K562 (cell line): ENCODE results near the gene MPI. TPM values are rescaled to one million over a fixed set of nuclear protein-coding genes. Genes with fewer than 3 reads are reported as not detected.

Experiments used
- ATAC-seq: fragments of 200-7000 bp; cut with Tn5 transposase; 3 replicates; pipeline ENCODE4 v1.9.1; 2020; ENCODE audit warnings: moderate library complexity
- Bru-seq: library from RNA; stranded (reverse); fragments of 400-500 nt; gene quantifications from one replicate; lab custom pipeline; 2021; lab: Mats Ljungman, UMichigan
- BruChase-seq, 2 experiments: library from RNA; stranded (reverse); fragments of 400-500 nt; gene quantifications; one replicate each; lab custom pipeline; 2021; lab: Mats Ljungman, UMichigan
- BruUV-seq: library from RNA; stranded (reverse); fragments of 400-500 nt; replicated peaks from 2 replicates; lab custom pipeline; 2021; lab: Mats Ljungman, UMichigan
- CTCF ChIA-PET: fragments of 300-600 bp; formaldehyde crosslinking; extraction: SDS; loops from one replicate; lab custom pipeline; 2021; ENCODE audit warnings: low intra/inter-chr PET ratio; lab: Yijun Ruan, JAX
- POLR2A ChIA-PET: fragments of 300-600, 350-650 bp; sonication (Branson Sonifier 250); formaldehyde crosslinking; extraction: SDS; loops from one replicate; lab custom pipeline; 2021; ENCODE audit warnings: antibody characterized with exemption, inconsistent platforms; lab: Yijun Ruan, JAX
- DNase-seq, 4 experiments: peaks; one replicate each; pipeline versions ENCODE4 v3.0.0 to v3.0.0-alpha.2; 2011 to 2018; ENCODE audit warnings: low spot score in 3 of 4, mixed read lengths in 3 of 4; ENCODE audit errors: extremely low read depth in 1 of 4
- FAIRE-seq: peaks from 2 replicates; lab custom pipeline; 2011; peaks lifted over from hg19 to GRCh38; lab: Jason Lieb, UNC
- H2AFZ ChIP-seq: 2 replicates; pipeline ENCODE4 v1.6.0; 2011; ENCODE audit warnings: low read depth, low read length, control low read depth, inconsistent platforms
- H3K27ac ChIP-seq: fragments of 200-600 bp; 3 replicates; pipeline ENCODE4 v1.8.0; 2011; ENCODE audit warnings: low read depth, mild to moderate bottlenecking, control low read depth, inconsistent platforms, low read length, moderate library complexity, mixed read lengths; ENCODE audit errors: extremely low read depth
- H3K27me3 ChIP-seq, 2 experiments: fragments of 300-600 bp in 1 of 2; 2 replicates in 1 of 2; 3 replicates in 1 of 2; pipeline versions ENCODE4 v1.6.0 to v1.8.0; 2011; ENCODE audit warnings: inconsistent platforms in 2 of 2, low read length in 2 of 2, mild to moderate bottlenecking in 1 of 2, mixed read lengths in 1 of 2, moderate library complexity in 1 of 2; ENCODE audit not compliant: control insufficient read depth in 2 of 2, insufficient read depth in 2 of 2
- H3K36me3 ChIP-seq: fragments of 300-600 bp; 3 replicates; pipeline ENCODE4 v1.8.0; 2011; ENCODE audit warnings: mild to moderate bottlenecking, low read length, inconsistent platforms; ENCODE audit not compliant: control insufficient read depth, insufficient read depth
- H3K4me1 ChIP-seq, 2 experiments: fragments of 200-600 bp in 1 of 2; replicated peaks in 1 of 2; 2 replicates in 1 of 2; 3 replicates in 1 of 2; pipeline versions ENCODE4 v1.5.1 to v1.8.0; 2011; ENCODE audit warnings: inconsistent platforms in 2 of 2, low read length in 2 of 2, mild to moderate bottlenecking in 1 of 2, mixed read lengths in 1 of 2, moderate library complexity in 1 of 2; ENCODE audit not compliant: control insufficient read depth in 2 of 2, insufficient read depth in 2 of 2
- H3K4me2 ChIP-seq: 2 replicates; pipeline ENCODE4 v1.6.1; 2011; ENCODE audit warnings: low read length, control low read depth, inconsistent platforms, mixed read lengths; ENCODE audit not compliant: insufficient read depth
- H3K4me3 ChIP-seq: fragments of 200-600 bp; sonication (generic), shearing (Covaris generic); 2 replicates; pipeline ENCODE4 v1.5.1; 2016; ENCODE audit warnings: control low read depth, inconsistent platforms
- H3K79me2 ChIP-seq: fragments of 200-600 bp; 3 replicates; pipeline ENCODE4 v1.8.0; 2011; ENCODE audit warnings: low read length, inconsistent platforms; ENCODE audit not compliant: control insufficient read depth, insufficient read depth
- H3K9ac ChIP-seq, 2 experiments: 2 replicates each; pipeline versions ENCODE4 v1.6.0 to v1.6.1; 2011; ENCODE audit warnings: low read depth in 2 of 2, low read length in 2 of 2, control low read depth in 1 of 2, inconsistent platforms in 1 of 2, mild to moderate bottlenecking in 1 of 2, mixed read lengths in 1 of 2; ENCODE audit not compliant: insufficient read depth in 1 of 2
- H3K9me1 ChIP-seq: one replicate; pipeline ENCODE4 v1.6.0; 2011; ENCODE audit warnings: inconsistent platforms, mild to moderate bottlenecking, low read length, moderate library complexity; ENCODE audit not compliant: control insufficient read depth, insufficient read depth
- H3K9me3 ChIP-seq: replicated peaks from 2 replicates; pipeline ENCODE4 v1.5.1; 2011; ENCODE audit warnings: low read depth, low read length, inconsistent platforms; ENCODE audit not compliant: control insufficient read depth, insufficient read depth
- H4K20me1 ChIP-seq: replicated peaks from 2 replicates; pipeline ENCODE4 v1.6.1; 2011; ENCODE audit warnings: low read length, inconsistent platforms, mixed read lengths; ENCODE audit not compliant: control insufficient read depth, insufficient read depth
- HMGN3 ChIP-seq: IDR thresholded peaks from 2 replicates; pipeline ENCODE4 v1.6.1; 2011; ENCODE audit warnings: borderline replicate concordance, low read depth, mild to moderate bottlenecking, mixed read lengths, low read length; ENCODE audit not compliant: insufficient read length; ENCODE audit errors: extremely low read depth
- POLR2A ChIP-seq: fragments of 450-650 bp; conservative IDR thresholded peaks from 2 replicates; pipeline ENCODE4 v1.6.1; 2016
- POLR2AphosphoS5 ChIP-seq: IDR thresholded peaks from 2 replicates; pipeline ENCODE4 v1.6.1; 2011; ENCODE audit warnings: mild to moderate bottlenecking, low read depth, low read length, moderate library complexity; ENCODE audit not compliant: control insufficient read depth, insufficient read depth
- SIN3A ChIP-seq, 2 experiments: fragments of 150-350 bp in 1 of 2; IDR thresholded peaks; 2 replicates each; pipeline ENCODE4 v1.6.1; 2011 to 2016; ENCODE audit warnings: borderline replicate concordance in 2 of 2, low read depth in 2 of 2, low read length in 2 of 2, mild to moderate bottlenecking in 2 of 2, moderate library complexity in 2 of 2; ENCODE audit not compliant: control insufficient read depth in 1 of 2
- SRSF3 ChIP-seq: fragments of 200-400 bp; formaldehyde crosslinking; IDR thresholded peaks from 2 replicates; pipeline ENCODE4 v1.6.1; 2016; ENCODE audit warnings: mild to moderate bottlenecking, low read length, moderate library complexity; ENCODE audit not compliant: insufficient read depth
- SUPT5H ChIP-seq: fragments of 450-650 bp; IDR thresholded peaks from 2 replicates; pipeline ENCODE4 v1.6.1; 2016
- TCF7 ChIP-seq: sonication (generic); IDR thresholded peaks from 2 replicates; pipeline ENCODE4 v1.6.1; 2016; ENCODE audit warnings: antibody characterized with exemption, borderline replicate concordance
- XRCC5 ChIP-seq: fragments of 200-400 bp; formaldehyde crosslinking; IDR thresholded peaks from 2 replicates; pipeline ENCODE4 v1.6.1; 2017; ENCODE audit warnings: low read depth, mild to moderate bottlenecking, low read length
- YY1 ChIP-seq, 3 experiments: IDR thresholded peaks; 2 replicates each; pipeline ENCODE4 v1.6.1; 2011; ENCODE audit warnings: low read length in 2 of 3, mild to moderate bottlenecking in 2 of 3, moderate library complexity in 2 of 3, borderline replicate concordance in 1 of 3, control low read depth in 1 of 3, low read depth in 1 of 3; ENCODE audit not compliant: insufficient read depth in 3 of 3, insufficient replicate concordance in 2 of 3, control insufficient read depth in 1 of 3, insufficient read length in 1 of 3; ENCODE audit errors: extremely low read depth in 1 of 3
- ZFP91 ChIP-seq: sonication (generic); formaldehyde crosslinking; IDR thresholded peaks from 2 replicates; pipeline ENCODE4 v1.8.0; 2022; ENCODE audit warnings: mild to moderate bottlenecking, missing genetic modification reagents
- ZNF766 ChIP-seq: fragments of 200-800 bp; sonication (Bioruptor generic); conservative IDR thresholded peaks from 2 replicates; pipeline ENCODE4 v1.6.1; 2016; ENCODE audit warnings: missing genetic modification characterization, missing compliant biosample characterization
- WGBS: fragments of 100-300 bp; shearing (Covaris generic); methylation state at CpG from one replicate; pipeline ENCODE4 v1.1.6; 2016; ENCODE audit warnings: low coverage, mixed read lengths; ENCODE audit not compliant: insufficient coverage; ENCODE audit errors: missing lambda C conversion rate; 5-methylcytosine and 5-hydroxymethylcytosine counted together
- in situ Hi-C: fragments of 300-500 bp; cut with MboI; formaldehyde crosslinking; loops from 4 replicates; pipeline ENCODE4 v1.15.0; 2018; ENCODE audit warnings: inconsistent platforms, mixed read lengths
- intact Hi-C: fragments of 100-400 bp; cut with micrococcal nuclease; formaldehyde crosslinking; loops from 2 replicates; pipeline ENCODE4 v1.14.2; 2022
- long read RNA-seq, 3 experiments: library from polyadenylated mRNA in 2 of 3; library from RNA in 1 of 3; unstranded in 2 of 3; stranded (forward) in 1 of 3; transcript quantifications; one replicate each; pipeline ENCODE4 v2.0.0, GENCODE V29; 2019 to 2022
- polyA minus RNA-seq, 3 experiments: library from RNA; depleted of rRNA, polyadenylated mRNA; stranded (reverse); fragments of >200 nt; gene quantifications; 2 replicates each; pipeline ENCODE4 v1.2.3, GENCODE V29; 2011
- polyA plus RNA-seq, 8 experiments: library from polyadenylated mRNA; depleted of rRNA in 4 of 8; stranded (reverse) in 5 of 8; unstranded in 3 of 8; fragments of >200 nt; fragmentation: Nextera tagmentation in 2 of 8; fragmentation: Illumina TruSeq in 1 of 8; extraction: Ambion mirVana in 2 of 8; extraction: Trizol in 1 of 8; gene quantifications; 2 replicates each; pipeline versions ENCODE4 v1.2.1 to v1.2.3, GENCODE V29; 2011 to 2014; ENCODE audit warnings: inconsistent platforms in 1 of 8, missing spikeins in 1 of 8
- total RNA-seq, 7 experiments: library from RNA; depleted of rRNA in 6 of 7; stranded (reverse); fragments of >200 nt in 6 of 7; fragmentation: Illumina TruSeq in 2 of 7; extraction: Trizol in 2 of 7; gene quantifications; 2 replicates each; pipeline versions ENCODE4 v1.2.1 to v1.2.3, GENCODE V29; 2011 to 2021; ENCODE audit warnings: low replicate concordance in 1 of 7

MPI gene
- 120 and 254 TPM in 2 replicates for total RNA-seq (2011; cell fraction: chromatin; rRNA removed; ENCODE audit: low replicate concordance)
- total RNA-seq (2011; cell fraction: nucleolus; rRNA removed): 166 and 183 TPM in 2 replicates
- 164 and 172 TPM in 2 replicates for total RNA-seq (2011; cell fraction: nucleoplasm; rRNA removed)
- 40.5 and 58.3 TPM in 2 replicates for total RNA-seq (2014; rRNA removed)
- total RNA-seq (2014; rRNA removed; fragmentation: Illumina TruSeq; extraction: Trizol): 28.1 and 34.5 TPM in 2 replicates
- total RNA-seq (2015; rRNA removed; fragmentation: Illumina TruSeq; extraction: Trizol): 28.8 and 30.7 TPM in 2 replicates
- total RNA-seq (2021): 40.3 and 42.1 TPM in 2 replicates
- 56.8 and 73.8 TPM in 2 replicates for polyA plus RNA-seq (2011; rRNA removed)
- polyA plus RNA-seq (2011; cell fraction: cytosol; rRNA removed): 76.8 and 97.4 TPM in 2 replicates
- polyA plus RNA-seq (2011; cell fraction: nucleus; rRNA removed): 152 and 243 TPM in 2 replicates
- 60.4 and 65.3 TPM in 2 replicates for polyA plus RNA-seq (2012)
- polyA plus RNA-seq (2014; fragmentation: Illumina TruSeq; extraction: Trizol): 78.7 and 105 TPM in 2 replicates
- polyA plus RNA-seq (2014; fragmentation: Nextera tagmentation; extraction: Ambion mirVana): 10 to 100 TPM; 41.8 to 46.7 TPM
- 36.3 and 41.2 TPM in 2 replicates for polyA plus RNA-seq (2014; rRNA removed)
- 79.0 and 93.6 TPM in 2 replicates for polyA minus RNA-seq (2011; rRNA and poly(A)+ RNA removed)
- polyA minus RNA-seq (2011; cell fraction: cytosol; rRNA and poly(A)+ RNA removed): 38.3 and 38.9 TPM in 2 replicates
- polyA minus RNA-seq (2011; cell fraction: nucleus; rRNA and poly(A)+ RNA removed): 95.3 and 121 TPM in 2 replicates
- percentile 70 among the genes with signal in this experiment for Bru-seq, nascent RNA
- BruChase-seq, experiment 1, labeled RNA remaining after a 2-hour chase: percentile 50 among the genes with signal in this experiment
- percentile 50 among the genes with signal in this experiment for BruChase-seq, experiment 2, labeled RNA remaining after a 6-hour chase
- long read RNA-seq, experiment 1, full-length matches to known transcripts: 55 of 88 reads
- long read RNA-seq, experiment 1, partial matches to known transcripts: 20 of 88 reads
- long read RNA-seq, experiment 1, other reads (novel, unspliced or antisense): 13 of 88 reads
- long read RNA-seq, experiment 2, full-length matches to known transcripts: 28 of 44 reads
- long read RNA-seq, experiment 2, partial matches to known transcripts: 15 of 44 reads
- long read RNA-seq, experiment 2, other reads (novel, unspliced or antisense): 1 of 44 reads
- long read RNA-seq, experiment 3, full-length matches to known transcripts: 20 of 36 reads
- long read RNA-seq, experiment 3, partial matches to known transcripts: 6 of 36 reads
- long read RNA-seq, experiment 3, other reads (novel, unspliced or antisense): 10 of 36 reads

GRCh38 chr15:74889883-74890664 is at the start of gene MPI:
TSS of gene MPI (plus strand) at chr15:74890042. CDS start at chr15:74890074, 32 bp downstream.
- no peak for FAIRE-seq
- TF ChIP-seq XRCC5 (no peak), SRSF3 (no peak), ZNF766 (CRISPR knock-in tag) (peak; percentile 87), ZFP91 (no peak), YY1 (IDR thresholded peaks at IDR 0.05; ENCODE audit: borderline replicate concordance in 1 of 3, control insufficient read depth in 1 of 3, extremely low read depth in 1 of 3, insufficient read depth in 3 of 3, insufficient read length in 1 of 3, insufficient replicate concordance in 2 of 3, low read depth in 1 of 3, low read length in 2 of 3) (peak; percentile 89 to 96 (median 93)), POLR2A (peak; percentile 96), POLR2AphosphoS5 (peak; percentile 52), SIN3A (IDR thresholded peaks at IDR 0.05; ENCODE audit: borderline replicate concordance in 2 of 2, control insufficient read depth in 1 of 2, low read depth in 2 of 2, low read length in 2 of 2) (peak in 1 of 2 experiments; percentile 75; a peak in 1 of 4 replicates), TCF7 (peak; percentile 21; the same call in 1 of the 2 replicates), HMGN3 (peak; percentile 73), SUPT5H (peak; percentile 97)

More at GRCh38 chr15:74889883-74890664, at the start of gene MPI:
- in situ Hi-C loops: no loop called here
- Histone ChIP-seq H3K36me3 (peaks cover 29% of the 10 kb centered on the region; the same call in 2 of the 3 replicates), H3K9ac (peak within 1 kb of the TSS; percentile 91 to 98), H3K4me3 (peak within 1 kb of the TSS; percentile 72), H3K9me1 (peaks cover 4% of the 10 kb centered on the region), H3K79me2 (peaks cover 24% of the 10 kb centered on the region), H3K27me3 (no peaks in the 10 kb centered on the region), H3K4me2 (peak within 1 kb of the TSS; percentile 91), H3K27ac (peak within 1 kb of the TSS; percentile 76), H2AFZ (peak within 1 kb of the TSS; percentile 99), H3K4me1 (peaks cover 26 to 33% of the 10 kb centered on the region in 2 experiments; a peak in 4 of 5 replicates), H4K20me1 (no peaks in the 10 kb centered on the region), H3K9me3 (no peaks in the 10 kb centered on the region)
- peak; percentile 95 for ATAC-seq
- DNase-seq: peak; percentile 91 to 93 (median 92)
- ChIA-PET POLR2A (interaction anchor here (0.6 to 1.7 kb wide), 10 partner anchors 8 to 341 kb away, joined by 3 to 17 read pairs (median 4); partner anchors contain the start of gene FAM219B), CTCF (no interaction called here)
- BruUV-seq: TSS peak; percentile 82
- intact Hi-C loops: loop anchor here (5.0 kb wide), 1 partner anchor 48 kb away; the partner anchor contains the start of gene ULK3
- 2% methylated on average over 40 of the region's 47 CpGs for WGBS
